ENCODE results near the gene EPHB6. TPM values are rescaled to one million over a fixed set of nuclear protein-coding genes. Genes with fewer than 3 reads are reported as not detected.

Gene EPHB6
- total RNA-seq, 5 donors from 2014 or later (not counting 1 experiment from before 2014, with no cell fraction given), result 37.2 to 76.2 (median 62.3) TPM

DNA sequence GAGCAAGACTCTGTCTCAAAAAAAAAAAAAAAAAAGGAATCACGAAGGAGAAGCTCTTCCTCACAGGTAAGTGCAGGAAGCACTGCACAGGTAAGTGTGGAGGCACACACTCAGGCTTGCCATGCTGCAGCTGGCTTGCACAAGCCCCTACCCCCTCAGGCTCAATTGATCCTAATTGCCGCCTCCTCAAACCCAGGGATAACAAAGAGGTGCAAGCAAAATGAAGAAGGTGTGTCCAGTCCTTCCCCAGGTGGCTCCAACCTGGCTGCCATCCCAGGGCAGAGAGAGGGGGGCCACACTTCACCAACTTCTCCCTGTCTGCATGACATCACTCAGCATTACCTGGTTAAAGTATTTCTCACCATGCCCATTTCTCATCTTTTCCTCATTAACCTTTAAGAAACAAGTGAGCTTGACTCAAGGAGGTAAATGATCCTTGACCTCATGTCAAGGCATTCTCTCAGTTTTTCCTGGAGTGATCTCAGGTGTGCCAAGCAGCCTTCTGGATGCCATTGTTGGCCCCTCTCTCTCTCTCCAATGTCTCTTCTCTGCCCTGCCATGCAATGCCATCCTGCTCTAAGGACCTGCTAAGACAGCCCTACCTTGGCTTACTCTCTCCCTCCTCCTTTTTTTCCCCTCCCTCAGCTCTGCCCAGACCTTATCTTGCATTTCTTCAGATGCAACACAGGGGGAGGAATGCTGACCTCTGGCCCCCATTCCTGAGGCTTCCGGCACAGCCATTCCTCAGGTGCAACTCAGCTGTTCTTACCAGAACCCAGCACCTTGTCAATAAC lies 43.7 kb downstream of the EPHB6 start:
- Histone ChIP-seq H3K27me3 (replicated peaks in 1 of 2; ENCODE audit: control insufficient read depth in 2 of 2, extremely low read depth in 1 of 2, insufficient read depth in 2 of 2, low read length in 1 of 2) (peaks cover 0 to 29% of the 10 kb centered on the region in 2 experiments), H3K9me3 (no peaks in the 10 kb centered on the region), H3K4me1 (ENCODE audit: control insufficient read depth in 1 of 2, extremely low read depth in 1 of 2, insufficient read depth in 2 of 2, low read length in 2 of 2) (no peaks in the 10 kb centered on the region), H3K36me3 (ENCODE audit: control insufficient read depth in 2 of 2, extremely low read depth in 1 of 2, insufficient read depth in 1 of 2, low read length in 1 of 2) (no peaks in the 10 kb centered on the region), H3K27ac (ENCODE audit: low read length) (no peak overlapping the region), H3K4me3 (ENCODE audit: control insufficient read depth in 1 of 2, extremely low read depth in 1 of 2, low read length in 1 of 2) (no peak overlapping the region)
- Mint-ChIP-seq H3K27me3 (peaks cover 0 to 13% of the 10 kb centered on the region in 2 donors), H3K36me3 (no peaks in the 10 kb centered on the region), H3K9me3 (no peaks in the 10 kb centered on the region), H3K4me1 (no peaks in the 10 kb centered on the region), H3K4me3 (no peak overlapping the region), H3K27ac (no peak overlapping the region)
- 67% methylated on average over 1 of the region's 3 CpGs for WGBS (ENCODE audit: insufficient coverage)
- no peak for DNase-seq
- ATAC-seq (replicated peaks in 1 of 4), result no peak
- POLR2A ChIA-PET, result no interaction called here
- CTCF ChIA-PET, result no interaction called here

DNA sequence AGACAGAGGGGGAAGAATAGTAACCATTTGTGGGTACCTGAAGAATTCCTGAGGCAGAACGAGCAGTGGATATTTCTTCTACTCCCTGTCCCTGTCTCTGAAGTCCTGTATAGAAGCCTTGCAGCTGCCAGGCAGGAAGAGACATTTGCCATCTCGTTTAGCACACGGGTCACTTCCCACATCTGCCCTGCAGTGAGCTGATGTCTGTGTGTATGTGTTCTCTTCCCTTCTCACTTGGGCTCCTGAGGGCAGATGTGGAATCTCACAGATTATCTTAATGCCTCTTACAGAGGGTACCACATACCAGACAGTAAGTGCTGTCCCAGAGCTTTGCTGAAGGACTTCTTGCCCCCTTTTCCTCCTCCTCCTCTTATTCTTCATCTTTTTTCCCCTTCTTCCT lies 44.8 kb downstream of the EPHB6 start:
- peaks cover 0 to 22% of the 10 kb centered on the region in 2 experiments for H3K27me3 ChIP-seq (replicated peaks in 1 of 2; ENCODE audit: control insufficient read depth in 2 of 2, extremely low read depth in 1 of 2, insufficient read depth in 2 of 2, low read length in 1 of 2)
- no peak overlapping the region for H3K27ac ChIP-seq (ENCODE audit: low read length)
- no peaks in the 10 kb centered on the region for H3K4me1 ChIP-seq (ENCODE audit: control insufficient read depth in 1 of 2, extremely low read depth in 1 of 2, insufficient read depth in 2 of 2, low read length in 2 of 2)
- H3K36me3 ChIP-seq (ENCODE audit: control insufficient read depth in 2 of 2, extremely low read depth in 1 of 2, insufficient read depth in 1 of 2, low read length in 1 of 2), result no peaks in the 10 kb centered on the region
- no peaks in the 10 kb centered on the region for H3K9me3 Mint-ChIP-seq
- H3K36me3 Mint-ChIP-seq, result no peaks in the 10 kb centered on the region
- POLR2A ChIA-PET, result no interaction called here
- no peak overlapping the region for H3K4me3 Mint-ChIP-seq
- H3K27ac Mint-ChIP-seq, result no peak overlapping the region
- no peaks in the 10 kb centered on the region for H3K4me1 Mint-ChIP-seq
- ATAC-seq (replicated peaks in 1 of 4) (no peak), DNase-seq (no peak)
- H3K27me3 Mint-ChIP-seq, result peaks cover 0 to 13% of the 10 kb centered on the region in 2 donors
- CTCF ChIA-PET, result no interaction called here
- no peak overlapping the region for H3K4me3 ChIP-seq (ENCODE audit: control insufficient read depth in 1 of 2, extremely low read depth in 1 of 2, low read length in 1 of 2)
- no CpG with 5 or more reads among the region's 3 CpGs for WGBS (ENCODE audit: insufficient coverage)
- no peaks in the 10 kb centered on the region for H3K9me3 ChIP-seq

DNA sequence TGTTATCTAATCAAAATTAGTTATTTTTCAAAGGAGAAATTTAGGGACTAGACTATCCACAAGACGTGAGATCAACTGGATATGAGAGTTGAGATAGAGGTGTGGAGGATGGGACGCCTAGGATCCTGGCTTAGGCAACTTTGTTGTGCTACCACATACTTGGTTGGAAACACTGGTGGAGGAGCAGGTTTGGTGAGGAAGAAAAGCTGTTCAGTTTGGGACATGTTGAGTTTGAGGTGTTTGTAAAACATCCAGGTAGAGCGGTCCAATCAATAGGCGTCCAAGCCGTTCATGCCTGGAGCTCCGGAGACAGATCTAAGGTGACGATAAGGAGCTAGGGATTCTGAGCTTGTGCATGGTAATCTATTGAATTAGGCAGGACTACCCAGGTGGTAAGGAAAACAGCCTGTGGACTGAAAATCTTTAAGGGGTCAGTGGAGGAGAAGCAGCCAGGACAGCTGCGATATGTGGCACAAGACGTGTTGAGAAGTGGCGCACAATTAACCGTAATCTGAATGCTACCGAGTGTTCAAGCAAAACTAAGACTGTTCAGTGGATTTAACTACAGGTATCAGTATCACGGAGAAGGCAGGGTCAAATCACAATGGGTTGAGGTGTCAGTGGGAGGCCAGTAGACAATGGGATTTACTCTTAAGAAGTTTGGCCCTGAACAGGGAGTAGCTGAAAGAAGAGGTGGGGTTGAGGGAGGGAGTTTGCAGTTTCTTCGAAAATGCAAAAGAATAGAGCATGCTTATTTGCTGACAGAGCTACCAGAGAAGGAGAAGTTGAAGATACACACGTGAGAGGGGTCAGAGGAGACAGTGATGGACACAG lies 46.8 kb downstream of the EPHB6 start:
- no peak for ATAC-seq (replicated peaks in 1 of 4)
- no peak overlapping the region for H3K4me3 Mint-ChIP-seq

DNA sequence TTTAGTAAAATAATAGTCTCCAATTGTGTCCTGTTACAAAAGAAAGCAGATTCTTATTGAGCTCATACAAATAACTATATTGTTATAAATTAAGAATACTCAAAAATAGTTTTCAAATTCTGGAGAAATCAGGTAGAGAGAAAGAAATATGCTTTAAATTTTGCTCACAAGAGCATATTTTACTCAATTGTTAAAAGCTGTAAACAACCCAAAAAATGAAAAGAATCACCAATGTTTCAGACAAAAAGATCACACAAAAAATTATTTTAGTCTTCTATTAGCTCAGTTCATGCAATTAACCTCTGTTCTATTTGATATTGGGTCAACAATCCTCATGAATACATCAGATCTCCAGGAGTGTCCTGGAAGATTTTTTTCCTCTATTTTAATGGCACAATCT lies 49.3 kb downstream of the EPHB6 start:
- POLR2A ChIA-PET, result interaction anchor here in 1 of 2 donors (0.7 kb wide), 1 partner anchor 332 kb away, joined by 3 read pairs; no protein-coding TSS in a partner anchor
- ATAC-seq (replicated peaks in 1 of 4) (no peak), DNase-seq (no peak)
- Mint-ChIP-seq H3K4me1 (no peaks in the 10 kb centered on the region), H3K36me3 (no peaks in the 10 kb centered on the region), H3K9me3 (no peaks in the 10 kb centered on the region), H3K27ac (no peak overlapping the region), H3K27me3 (peaks cover 16 to 19% of the 10 kb centered on the region in 2 donors), H3K4me3 (no peak overlapping the region)
- no peaks in the 10 kb centered on the region for H3K36me3 ChIP-seq (ENCODE audit: control insufficient read depth in 2 of 2, extremely low read depth in 1 of 2, insufficient read depth in 1 of 2, low read length in 1 of 2)
- no peak overlapping the region for H3K4me3 ChIP-seq (ENCODE audit: control insufficient read depth in 1 of 2, extremely low read depth in 1 of 2, low read length in 1 of 2)
- H3K9me3 ChIP-seq, result no peaks in the 10 kb centered on the region
- CTCF ChIA-PET, result no interaction called here
- peaks cover 0 to 9% of the 10 kb centered on the region in 2 experiments for H3K27me3 ChIP-seq (replicated peaks in 1 of 2; ENCODE audit: control insufficient read depth in 2 of 2, extremely low read depth in 1 of 2, insufficient read depth in 2 of 2, low read length in 1 of 2)
- no peaks in the 10 kb centered on the region for H3K4me1 ChIP-seq (ENCODE audit: control insufficient read depth in 1 of 2, extremely low read depth in 1 of 2, insufficient read depth in 2 of 2, low read length in 2 of 2)
- no peak overlapping the region for H3K27ac ChIP-seq (ENCODE audit: low read length)

More for the DNA sequence above, 46.8 kb downstream of the EPHB6 start:
- peaks cover 0 to 18% of the 10 kb centered on the region in 2 experiments for H3K27me3 ChIP-seq (replicated peaks in 1 of 2; ENCODE audit: control insufficient read depth in 2 of 2, extremely low read depth in 1 of 2, insufficient read depth in 2 of 2, low read length in 1 of 2)
- no peaks in the 10 kb centered on the region for H3K4me1 Mint-ChIP-seq
- H3K27ac Mint-ChIP-seq, result no peak overlapping the region
- H3K4me1 ChIP-seq (ENCODE audit: control insufficient read depth in 1 of 2, extremely low read depth in 1 of 2, insufficient read depth in 2 of 2, low read length in 2 of 2), result no peaks in the 10 kb centered on the region
- H3K36me3 Mint-ChIP-seq, result no peaks in the 10 kb centered on the region
- no peak overlapping the region for H3K4me3 ChIP-seq (ENCODE audit: control insufficient read depth in 1 of 2, extremely low read depth in 1 of 2, low read length in 1 of 2)
- ChIA-PET CTCF (interaction anchor here in 1 of 2 donors (0.5 kb wide), 1 partner anchor 9 kb away, joined by 3 read pairs; no protein-coding TSS in a partner anchor), POLR2A (interaction anchor here (0.6 kb wide), 2 partner anchors 86 to 501 kb away, joined by 3 read pairs; no protein-coding TSS in a partner anchor)
- H3K27ac ChIP-seq (ENCODE audit: low read length), result no peak overlapping the region
- no peaks in the 10 kb centered on the region for H3K9me3 Mint-ChIP-seq
- H3K9me3 ChIP-seq, result no peaks in the 10 kb centered on the region
- WGBS (ENCODE audit: insufficient coverage), result 85% methylated on average over 15 of the region's 15 CpGs
- H3K27me3 Mint-ChIP-seq, result peaks cover 4 to 7% of the 10 kb centered on the region in 2 donors
- no peaks in the 10 kb centered on the region for H3K36me3 ChIP-seq (ENCODE audit: control insufficient read depth in 2 of 2, extremely low read depth in 1 of 2, insufficient read depth in 1 of 2, low read length in 1 of 2)
- DNase-seq, result no peak

DNA sequence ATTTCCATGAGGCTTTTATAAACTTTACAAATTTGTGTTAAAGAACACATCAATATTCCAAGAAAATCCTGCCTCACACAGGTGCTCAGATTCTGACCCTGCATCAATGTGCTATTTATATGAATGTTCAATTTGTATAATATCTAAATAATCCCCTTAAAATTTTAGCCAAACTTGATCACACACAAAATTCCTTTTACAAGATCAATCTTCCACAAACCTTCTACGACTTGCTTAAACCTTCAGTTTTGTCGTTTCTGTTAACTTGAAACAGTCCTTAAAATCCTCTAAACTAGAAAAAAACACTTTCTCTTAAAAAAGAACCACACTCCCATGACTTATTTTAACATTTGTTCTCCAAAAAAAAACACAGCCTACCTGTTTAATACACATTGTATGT lies 50.9 kb downstream of the EPHB6 start:
- no peak for ATAC-seq (replicated peaks in 1 of 4)
- no peaks in the 10 kb centered on the region for H3K9me3 Mint-ChIP-seq
- Histone ChIP-seq H3K36me3 (ENCODE audit: control insufficient read depth in 2 of 2, extremely low read depth in 1 of 2, insufficient read depth in 1 of 2, low read length in 1 of 2) (no peaks in the 10 kb centered on the region), H3K4me1 (ENCODE audit: control insufficient read depth in 1 of 2, extremely low read depth in 1 of 2, insufficient read depth in 2 of 2, low read length in 2 of 2) (no peaks in the 10 kb centered on the region), H3K9me3 (no peaks in the 10 kb centered on the region), H3K27me3 (replicated peaks in 1 of 2; ENCODE audit: control insufficient read depth in 2 of 2, extremely low read depth in 1 of 2, insufficient read depth in 2 of 2, low read length in 1 of 2) (peaks cover 0 to 12% of the 10 kb centered on the region in 2 experiments), H3K27ac (ENCODE audit: low read length) (no peak overlapping the region), H3K4me3 (ENCODE audit: control insufficient read depth in 1 of 2, extremely low read depth in 1 of 2, low read length in 1 of 2) (no peak overlapping the region)
- DNase-seq, result no peak
- WGBS (ENCODE audit: insufficient coverage), result 100% methylated on average over 2 of the region's 2 CpGs
- CTCF ChIA-PET, result no interaction called here
- H3K36me3 Mint-ChIP-seq, result no peaks in the 10 kb centered on the region
- no peak overlapping the region for H3K4me3 Mint-ChIP-seq
- H3K4me1 Mint-ChIP-seq, result no peaks in the 10 kb centered on the region
- POLR2A ChIA-PET, result interaction anchor here in 1 of 2 donors (0.6 kb wide), 1 partner anchor 640 kb away, joined by 4 read pairs; no protein-coding TSS in a partner anchor
- H3K27ac Mint-ChIP-seq, result no peak overlapping the region
- peaks cover 24 to 26% of the 10 kb centered on the region in 2 donors for H3K27me3 Mint-ChIP-seq

DNA sequence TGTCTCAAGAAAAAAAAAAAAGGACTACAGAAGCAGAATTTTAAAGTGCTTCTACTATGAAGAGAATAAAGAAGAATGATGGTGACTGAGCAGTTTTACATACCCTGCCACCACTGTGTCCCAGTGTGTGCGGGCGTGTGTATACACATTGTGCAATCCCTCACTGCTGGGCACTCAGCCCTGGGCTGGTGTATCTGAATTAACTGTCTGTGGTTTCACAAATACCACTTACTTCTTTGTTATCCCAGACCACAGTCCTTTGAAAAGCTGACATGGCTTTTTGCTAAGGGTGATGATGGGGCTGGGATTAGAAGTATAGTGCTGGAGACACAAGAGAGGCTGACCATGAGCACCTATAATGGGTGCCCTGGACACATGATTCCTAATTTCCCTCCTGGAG lies 51.8 kb downstream of the EPHB6 start:
- CTCF ChIA-PET, result no interaction called here
- Mint-ChIP-seq H3K9me3 (no peaks in the 10 kb centered on the region), H3K27me3 (peaks cover 28 to 31% of the 10 kb centered on the region in 2 donors), H3K4me3 (no peak overlapping the region), H3K36me3 (no peaks in the 10 kb centered on the region), H3K27ac (no peak overlapping the region), H3K4me1 (no peaks in the 10 kb centered on the region)
- POLR2A ChIA-PET, result no interaction called here
- no CpG with 5 or more reads among the region's 2 CpGs for WGBS (ENCODE audit: insufficient coverage)
- H3K27me3 ChIP-seq (replicated peaks in 1 of 2; ENCODE audit: control insufficient read depth in 2 of 2, extremely low read depth in 1 of 2, insufficient read depth in 2 of 2, low read length in 1 of 2), result peaks cover 0 to 15% of the 10 kb centered on the region in 2 experiments
- no peak overlapping the region for H3K27ac ChIP-seq (ENCODE audit: low read length)
- no peak for ATAC-seq (replicated peaks in 1 of 4)
- DNase-seq, result no peak
- H3K36me3 ChIP-seq (ENCODE audit: control insufficient read depth in 2 of 2, extremely low read depth in 1 of 2, insufficient read depth in 1 of 2, low read length in 1 of 2), result no peaks in the 10 kb centered on the region
- no peaks in the 10 kb centered on the region for H3K4me1 ChIP-seq (ENCODE audit: control insufficient read depth in 1 of 2, extremely low read depth in 1 of 2, insufficient read depth in 2 of 2, low read length in 2 of 2)
- H3K4me3 ChIP-seq (ENCODE audit: control insufficient read depth in 1 of 2, extremely low read depth in 1 of 2, low read length in 1 of 2), result no peak overlapping the region
- H3K9me3 ChIP-seq, result no peaks in the 10 kb centered on the region
